ENCODE data around the gene FAM222B.

The FAM222B gene

DNA sequence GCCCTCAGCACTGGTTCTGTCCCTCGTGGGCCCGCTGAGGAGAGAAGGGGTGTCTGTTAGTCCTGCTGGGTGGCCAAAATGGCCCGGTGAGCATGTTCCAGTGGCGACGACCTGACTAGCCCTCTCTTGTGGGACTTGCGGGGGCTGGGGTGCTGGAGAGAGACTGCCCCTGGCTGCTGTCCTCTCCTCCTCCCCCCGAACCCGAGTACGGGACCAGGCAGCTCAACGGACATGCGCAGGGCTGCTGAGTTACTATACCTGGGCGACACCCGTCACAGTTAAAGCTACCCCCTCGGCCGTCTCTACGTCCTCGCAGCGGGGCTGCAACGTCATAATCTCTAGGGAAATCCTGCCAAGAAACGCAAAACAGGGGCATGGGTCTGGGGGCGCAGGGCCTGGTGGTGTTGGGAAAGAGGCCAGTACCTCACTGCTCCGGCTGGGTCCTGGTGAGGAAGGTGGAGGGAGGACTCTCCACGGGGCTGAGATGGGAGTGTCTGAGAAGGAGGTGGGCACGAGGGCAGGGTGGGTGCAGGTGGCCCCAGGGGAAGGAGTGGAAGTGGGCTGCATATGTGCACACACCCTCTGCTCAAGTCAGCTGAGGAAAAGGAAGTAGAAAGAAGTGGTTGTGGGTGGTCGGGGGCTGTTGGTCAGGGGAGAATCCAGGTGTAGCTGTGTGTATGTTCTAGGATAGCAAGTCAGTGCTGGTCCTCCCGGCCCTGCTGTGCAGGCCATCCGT, 41.5 kb upstream of the FAM222B start (continued):
- TF ChIP-seq ZFHX2 (tag by site-specific recombination; conservative IDR thresholded peaks at IDR 0.05) (peak; percentile 58), ZNF585B (tag by site-specific recombination; IDR thresholded peaks at IDR 0.05) (no peak), ZNF132 (tag by site-specific recombination; IDR thresholded peaks at IDR 0.05; ENCODE audit: borderline replicate concordance) (no peak), REPIN1 (tag by site-specific recombination; IDR thresholded peaks at IDR 0.05; ENCODE audit: low read depth) (no peak), ZNF610 (tag by site-specific recombination; IDR thresholded peaks at IDR 0.05; ENCODE audit: borderline replicate concordance) (no peak), ZEB2 (tag by site-specific recombination; IDR thresholded peaks at IDR 0.05) (no peak), ZNF146 (tag by site-specific recombination; IDR thresholded peaks at IDR 0.05) (no peak), GLIS2 (tag by site-specific recombination; IDR thresholded peaks at IDR 0.05) (no peak), ZNF514 (tag by site-specific recombination; IDR thresholded peaks at IDR 0.05) (no peak), ZNF747 (tag by site-specific recombination; IDR thresholded peaks at IDR 0.05) (no peak), ZNF202 (tag by site-specific recombination; IDR thresholded peaks at IDR 0.05; ENCODE audit: borderline replicate concordance) (no peak), ZNF600 (tag by site-specific recombination; IDR thresholded peaks at IDR 0.05) (0 out of 2 replicates have a peak, but pooled peaks have one; percentile 2), EGR2 (tag by site-specific recombination; IDR thresholded peaks at IDR 0.05; ENCODE audit: low read depth) (peak; percentile 80), ZNF423 (tag by site-specific recombination; IDR thresholded peaks at IDR 0.05) (peak; percentile 34; the same call in 1 of the 2 replicates)
- TF ChIP-seq, protein P1, sequence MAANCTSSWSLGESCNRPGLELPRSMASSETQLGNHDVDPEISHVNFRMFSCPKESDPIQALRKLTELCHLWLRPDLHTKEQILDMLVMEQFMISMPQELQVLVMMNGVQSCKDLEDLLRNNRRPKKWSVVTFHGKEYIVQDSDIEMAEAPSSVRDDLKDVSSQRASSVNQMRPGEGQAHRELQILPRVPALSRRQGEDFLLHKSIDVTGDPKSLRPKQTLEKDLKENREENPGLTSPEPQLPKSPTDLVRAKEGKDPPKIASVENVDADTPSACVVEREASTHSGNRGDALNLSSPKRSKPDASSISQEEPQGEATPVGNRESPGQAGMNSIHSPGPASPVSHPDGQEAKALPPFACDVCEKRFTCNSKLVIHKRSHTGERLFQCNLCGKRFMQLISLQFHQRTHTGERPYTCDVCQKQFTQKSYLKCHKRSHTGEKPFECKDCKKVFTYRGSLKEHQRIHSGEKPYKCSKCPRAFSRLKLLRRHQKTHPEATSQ (tag by site-specific recombination; IDR thresholded peaks at IDR 0.05): no peak

DNA sequence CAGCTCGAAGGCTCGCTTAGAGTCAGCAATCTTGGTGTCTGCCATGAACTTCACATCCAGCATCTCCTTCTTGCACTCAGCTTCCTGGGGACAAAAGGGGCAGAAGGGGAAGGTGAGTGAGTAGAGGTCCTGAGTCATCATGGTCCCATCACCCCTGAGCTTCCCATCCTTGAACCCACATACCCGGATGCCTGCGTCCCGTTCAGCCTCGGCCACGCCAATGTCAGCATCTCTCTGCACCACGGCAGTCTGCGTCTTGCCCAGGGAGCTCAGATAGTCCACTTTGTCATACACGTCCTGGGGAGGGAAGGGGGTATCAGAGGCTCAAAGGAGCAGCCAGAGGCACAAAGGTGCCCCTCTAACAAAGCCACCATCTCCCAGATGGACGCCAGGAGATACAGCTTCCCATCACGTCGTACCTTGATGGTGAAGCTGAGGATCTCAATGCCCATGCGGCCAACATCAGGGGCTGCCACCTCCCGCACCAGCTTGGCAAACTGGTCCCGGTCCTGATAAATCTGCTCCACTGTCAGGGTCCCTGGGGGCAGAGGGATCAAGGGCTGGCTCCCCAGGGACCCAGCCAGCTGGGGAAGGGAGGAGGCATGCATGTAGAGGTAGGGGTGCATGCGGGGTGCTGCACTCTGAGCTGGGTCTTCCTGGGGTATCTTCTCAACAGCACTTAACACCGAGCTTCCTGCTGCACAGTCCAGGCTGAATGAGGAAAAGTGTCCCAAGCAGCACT, 39.7 kb upstream of the FAM222B start:
- Histone ChIP-seq H3K27ac (ENCODE audit: extremely low read depth, low read depth, low read length) (no peak overlapping the region), H3K36me3 (ENCODE audit: control insufficient read depth in 2 of 2, insufficient read depth in 1 of 2, low read length in 2 of 2) (peaks cover 8 to 90% of the 10 kb centered on the region in 2 experiments; a peak in 2 of 3 replicates), H3K4me3 (ENCODE audit: low read depth, low read length) (no peak overlapping the region), H3K4me1 (ENCODE audit: control insufficient read depth, insufficient read depth, low read length) (no peaks in the 10 kb centered on the region), H3K9me3 (ENCODE audit: control insufficient read depth, insufficient read depth, low read depth, low read length) (no peaks in the 10 kb centered on the region)
- TF ChIP-seq ZNF341 (tag by site-specific recombination; IDR thresholded peaks at IDR 0.05; ENCODE audit: low read depth) (no peak), ZNF404 (tag by site-specific recombination; IDR thresholded peaks at IDR 0.05) (no peak), ZNF223 (tag by site-specific recombination; IDR thresholded peaks at IDR 0.05) (no peak), ZNF521 (tag by site-specific recombination; IDR thresholded peaks at IDR 0.05) (no peak), ZNF391 (tag by site-specific recombination; IDR thresholded peaks at IDR 0.05; ENCODE audit: borderline replicate concordance, low read depth) (no peak), WT1 (tag by site-specific recombination; IDR thresholded peaks at IDR 0.05) (no peak), GLI4 (tag by site-specific recombination; IDR thresholded peaks at IDR 0.05) (no peak), ZNF747 (tag by site-specific recombination; IDR thresholded peaks at IDR 0.05) (no peak)
- TF ChIP-seq, protein P2, sequence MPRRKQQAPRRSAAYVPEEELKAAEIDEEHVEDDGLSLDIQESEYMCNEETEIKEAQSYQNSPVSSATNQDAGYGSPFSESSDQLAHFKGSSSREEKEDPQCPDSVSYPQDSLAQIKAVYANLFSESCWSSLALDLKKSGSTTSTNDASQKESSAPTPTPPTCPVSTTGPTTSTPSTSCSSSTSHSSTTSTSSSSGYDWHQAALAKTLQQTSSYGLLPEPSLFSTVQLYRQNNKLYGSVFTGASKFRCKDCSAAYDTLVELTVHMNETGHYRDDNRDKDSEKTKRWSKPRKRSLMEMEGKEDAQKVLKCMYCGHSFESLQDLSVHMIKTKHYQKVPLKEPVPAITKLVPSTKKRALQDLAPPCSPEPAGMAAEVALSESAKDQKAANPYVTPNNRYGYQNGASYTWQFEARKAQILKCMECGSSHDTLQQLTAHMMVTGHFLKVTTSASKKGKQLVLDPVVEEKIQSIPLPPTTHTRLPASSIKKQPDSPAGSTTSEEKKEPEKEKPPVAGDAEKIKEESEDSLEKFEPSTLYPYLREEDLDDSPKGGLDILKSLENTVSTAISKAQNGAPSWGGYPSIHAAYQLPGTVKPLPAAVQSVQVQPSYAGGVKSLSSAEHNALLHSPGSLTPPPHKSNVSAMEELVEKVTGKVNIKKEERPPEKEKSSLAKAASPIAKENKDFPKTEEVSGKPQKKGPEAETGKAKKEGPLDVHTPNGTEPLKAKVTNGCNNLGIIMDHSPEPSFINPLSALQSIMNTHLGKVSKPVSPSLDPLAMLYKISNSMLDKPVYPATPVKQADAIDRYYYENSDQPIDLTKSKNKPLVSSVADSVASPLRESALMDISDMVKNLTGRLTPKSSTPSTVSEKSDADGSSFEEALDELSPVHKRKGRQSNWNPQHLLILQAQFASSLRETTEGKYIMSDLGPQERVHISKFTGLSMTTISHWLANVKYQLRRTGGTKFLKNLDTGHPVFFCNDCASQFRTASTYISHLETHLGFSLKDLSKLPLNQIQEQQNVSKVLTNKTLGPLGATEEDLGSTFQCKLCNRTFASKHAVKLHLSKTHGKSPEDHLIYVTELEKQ (tag by site-specific recombination; IDR thresholded peaks at IDR 0.05; ENCODE audit: borderline replicate concordance): no peak
- TF ChIP-seq, protein P3, sequence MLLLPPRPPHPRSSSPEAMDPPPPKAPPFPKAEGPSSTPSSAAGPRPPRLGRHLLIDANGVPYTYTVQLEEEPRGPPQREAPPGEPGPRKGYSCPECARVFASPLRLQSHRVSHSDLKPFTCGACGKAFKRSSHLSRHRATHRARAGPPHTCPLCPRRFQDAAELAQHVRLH (tag by site-specific recombination; IDR thresholded peaks at IDR 0.05): no peak
- ChIA-PET POLR2A (no interaction called here), CTCF (interaction anchor here (0.9 to 2.7 kb wide), 5 partner anchors 12 to 235 kb away, joined by 4 to 17 read pairs (median 5); no protein-coding TSS in a partner anchor)

Data from HEK293 (cell line).